MM.1S (cell line): ENCODE results near the gene FAR2.
"Not testable (repeated sequence)": the region's sequence is repeated elsewhere in the genome, so short reads cannot be mapped to it uniquely, and the experiment has no call there.

Experiments used
- DNase-seq: peaks from one replicate; pipeline ENCODE4 v3.0.0-alpha.2; 2015
- H2AFZ ChIP-seq: fragments of 300-600 bp; sonication (generic); 2 replicates; pipeline ENCODE4 v1.6.0; 2016; ENCODE audit warnings: antibody characterized with exemption, low read length
- H3F3A ChIP-seq: fragments of 300-600 bp; sonication (generic); 2 replicates; pipeline ENCODE4 v1.6.1; 2016; ENCODE audit warnings: mild to moderate bottlenecking, antibody characterized with exemption, low read length, moderate library complexity, mixed read lengths; ENCODE audit not compliant: insufficient read depth
- H3K27ac ChIP-seq: fragments of 300-600 bp; sonication (generic); 2 replicates; pipeline ENCODE4 v1.5.1; 2016; ENCODE audit warnings: mild to moderate bottlenecking, low read length
- H3K27me3 ChIP-seq: fragments of 300-600 bp; sonication (generic); replicated peaks from 2 replicates; pipeline ENCODE4 v1.6.0; 2016; ENCODE audit warnings: low read length; ENCODE audit not compliant: insufficient read depth
- H3K36me3 ChIP-seq: fragments of 300-600 bp; sonication (generic); replicated peaks from 2 replicates; pipeline ENCODE4 v1.6.1; 2016; ENCODE audit warnings: mild to moderate bottlenecking, low read length, mixed read lengths; ENCODE audit not compliant: insufficient read depth
- H3K4me1 ChIP-seq: fragments of 300-600 bp; sonication (generic); 2 replicates; pipeline ENCODE4 v1.6.1; 2016; ENCODE audit warnings: low read length, mixed read lengths
- H3K4me2 ChIP-seq: fragments of 300-600 bp; sonication (generic); 2 replicates; pipeline ENCODE4 v1.6.0; 2016; ENCODE audit warnings: low read depth, low read length
- H3K4me3 ChIP-seq: fragments of 300-600 bp; sonication (generic); 2 replicates; pipeline ENCODE4 v1.5.1; 2016; ENCODE audit warnings: low read length, mixed read lengths
- H3K79me2 ChIP-seq: fragments of 300-600 bp; sonication (generic); 2 replicates; pipeline ENCODE4 v1.6.1; 2016; ENCODE audit warnings: mixed run types, low read length, mixed read lengths
- H3K9ac ChIP-seq: fragments of 300-600 bp; sonication (generic); 2 replicates; pipeline ENCODE4 v1.6.1; 2016; ENCODE audit warnings: low read length, mixed read lengths
- H3K9me2 ChIP-seq: fragments of 300-600 bp; sonication (generic); replicated peaks from 2 replicates; pipeline ENCODE4 v1.6.1; 2016; ENCODE audit warnings: mild to moderate bottlenecking, low read length, mixed read lengths; ENCODE audit not compliant: insufficient read depth
- H3K9me3 ChIP-seq: fragments of 300-600 bp; sonication (generic); replicated peaks from 2 replicates; pipeline ENCODE4 v1.6.1; 2016; ENCODE audit warnings: mild to moderate bottlenecking, low read length, mixed read lengths; ENCODE audit not compliant: insufficient read depth
- H4K20me1 ChIP-seq: fragments of 300-600 bp; sonication (generic); 2 replicates; pipeline ENCODE4 v1.6.1; 2016; ENCODE audit warnings: mild to moderate bottlenecking, low read length, moderate library complexity, mixed read lengths; ENCODE audit not compliant: insufficient read depth
- CTCF ChIP-seq: fragments of 300-600 bp; sonication (generic); IDR thresholded peaks from 2 replicates; pipeline ENCODE4 v1.5.1; 2016; ENCODE audit warnings: antibody characterized with exemption, low read length, mixed read lengths
- EZH2 ChIP-seq: fragments of 300-600 bp; sonication (generic); optimal IDR thresholded peaks from 2 replicates; pipeline ENCODE3; 2017; ENCODE audit warnings: low read depth, mild to moderate bottlenecking, antibody characterized with exemption, low read length, mixed read lengths
- EZH2phosphoT487 ChIP-seq: fragments of 300-600 bp; sonication (generic); IDR thresholded peaks from 2 replicates; pipeline ENCODE4 v1.6.1; 2018; ENCODE audit warnings: antibody characterized with exemption, low read length

Gene FAR2

GRCh38 chr12:29253906-29254625 lies 105.0 kb downstream of the FAR2 start:
- Histone ChIP-seq H3K9ac (no peak overlapping the region), H3K36me3 (no peaks in the 10 kb centered on the region), H3K4me3 (no peak overlapping the region), H3K27me3 (no peaks in the 10 kb centered on the region), H3K9me3 (no peaks in the 10 kb centered on the region), H2AFZ (no peak overlapping the region), H3K27ac (no peak overlapping the region), H3K79me2 (no peaks in the 10 kb centered on the region), H3K9me2 (no peaks in the 10 kb centered on the region), H3F3A (no peaks in the 10 kb centered on the region), H4K20me1 (no peaks in the 10 kb centered on the region), H3K4me1 (no peaks in the 10 kb centered on the region), H3K4me2 (no peak overlapping the region)
- no peak for DNase-seq
- no peak for TF ChIP-seq EZH2phosphoT487
- TF ChIP-seq CTCF = no peak
- no peak for TF ChIP-seq EZH2

GRCh38 chr12:29255042-29255441 lies 106.0 kb downstream of the FAR2 start:
- Histone ChIP-seq H4K20me1 (no peaks in the 10 kb centered on the region), H3K4me1 (no peaks in the 10 kb centered on the region), H3K9ac (no peak overlapping the region), H3K9me2 (no peaks in the 10 kb centered on the region), H3K79me2 (no peaks in the 10 kb centered on the region), H2AFZ (no peak overlapping the region), H3K27ac (no peak overlapping the region), H3K36me3 (no peaks in the 10 kb centered on the region), H3F3A (no peaks in the 10 kb centered on the region), H3K4me3 (no peak overlapping the region), H3K4me2 (no peak overlapping the region), H3K27me3 (no peaks in the 10 kb centered on the region), H3K9me3 (no peaks in the 10 kb centered on the region)
- TF ChIP-seq CTCF (no peak), EZH2phosphoT487 (no peak), EZH2 (no peak)
- DNase-seq = no peak

DNA sequence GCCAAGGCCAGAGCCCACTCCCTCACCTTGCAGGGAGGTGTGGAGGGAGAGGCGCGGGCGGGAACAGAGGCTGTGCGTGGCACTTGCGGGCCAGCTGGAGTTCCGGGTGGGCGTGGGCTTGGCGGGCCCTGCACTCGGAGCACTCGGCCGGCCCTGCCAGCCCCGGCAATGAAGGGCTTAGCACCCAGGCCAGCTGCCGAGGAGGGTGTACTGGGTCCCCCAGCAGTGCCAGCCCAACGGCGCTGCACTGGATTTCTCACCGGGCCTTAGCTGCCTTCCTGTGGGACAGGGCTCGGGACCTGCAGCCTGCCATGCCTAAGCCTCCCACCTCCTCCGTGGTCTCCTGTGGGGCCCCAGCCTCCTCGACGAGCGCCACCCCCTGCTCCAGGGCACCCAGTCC lies 107.5 kb downstream of the FAR2 start:
- H4K20me1 ChIP-seq = no peaks in the 10 kb centered on the region
- TF ChIP-seq EZH2phosphoT487 (no peak), EZH2 (no peak), CTCF (no peak)
- no peak for DNase-seq
- H3K4me1 ChIP-seq = no peaks in the 10 kb centered on the region
- H3F3A ChIP-seq = no peaks in the 10 kb centered on the region
- H3K9me3 ChIP-seq = no peaks in the 10 kb centered on the region
- no peaks in the 10 kb centered on the region for H3K9me2 ChIP-seq
- no peak overlapping the region for H2AFZ ChIP-seq
- H3K27ac ChIP-seq = no peak overlapping the region
- no peak overlapping the region for H3K4me2 ChIP-seq
- H3K79me2 ChIP-seq = no peaks in the 10 kb centered on the region
- no peaks in the 10 kb centered on the region for H3K27me3 ChIP-seq
- H3K4me3 ChIP-seq = no peak overlapping the region
- H3K36me3 ChIP-seq = no peaks in the 10 kb centered on the region
- no peak overlapping the region for H3K9ac ChIP-seq

- H3K79me2 ChIP-seq, H3K9me3 ChIP-seq, H3K4me1 ChIP-seq, H3K9ac ChIP-seq, H3K27me3 ChIP-seq, H2AFZ ChIP-seq, H3K36me3 ChIP-seq, H3F3A ChIP-seq, H3K9me2 ChIP-seq, DNase-seq, H4K20me1 ChIP-seq, H3K4me3 ChIP-seq, H3K27ac ChIP-seq, H3K4me2 ChIP-seq: not testable (repeated sequence)
Observed at GRCh38 chr12:29257687-29258086, 108.6 kb downstream of the FAR2 start.
